Right forelimb (tissue), 1 donor: ENCODE results near the gene RREB1.

Experiments
- DNase-seq: peaks from one replicate; pipeline ENCODE4 v3.0.0-alpha.2; 2018

The RREB1 gene

DNA sequence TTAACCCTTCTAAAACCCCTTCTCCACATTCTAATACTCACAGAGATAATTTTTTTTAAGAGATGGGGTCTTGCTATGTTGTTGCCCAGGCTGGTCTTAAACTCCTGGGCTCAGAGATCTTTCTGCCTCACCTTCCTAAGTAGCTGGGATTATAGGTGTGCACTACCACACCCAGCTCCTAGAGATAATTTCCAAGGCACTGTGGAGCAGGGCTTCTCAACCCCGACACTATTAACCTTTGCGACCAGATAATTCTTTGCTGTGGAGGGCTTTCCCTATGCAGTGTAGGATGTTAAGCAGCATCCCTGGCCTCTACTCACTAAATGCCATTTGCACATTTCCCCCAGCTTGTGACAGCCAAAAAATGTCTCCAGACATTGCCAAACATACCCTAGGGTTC lies 8.8 kb upstream of the RREB1 start:
- no peak for DNase-seq

DNA sequence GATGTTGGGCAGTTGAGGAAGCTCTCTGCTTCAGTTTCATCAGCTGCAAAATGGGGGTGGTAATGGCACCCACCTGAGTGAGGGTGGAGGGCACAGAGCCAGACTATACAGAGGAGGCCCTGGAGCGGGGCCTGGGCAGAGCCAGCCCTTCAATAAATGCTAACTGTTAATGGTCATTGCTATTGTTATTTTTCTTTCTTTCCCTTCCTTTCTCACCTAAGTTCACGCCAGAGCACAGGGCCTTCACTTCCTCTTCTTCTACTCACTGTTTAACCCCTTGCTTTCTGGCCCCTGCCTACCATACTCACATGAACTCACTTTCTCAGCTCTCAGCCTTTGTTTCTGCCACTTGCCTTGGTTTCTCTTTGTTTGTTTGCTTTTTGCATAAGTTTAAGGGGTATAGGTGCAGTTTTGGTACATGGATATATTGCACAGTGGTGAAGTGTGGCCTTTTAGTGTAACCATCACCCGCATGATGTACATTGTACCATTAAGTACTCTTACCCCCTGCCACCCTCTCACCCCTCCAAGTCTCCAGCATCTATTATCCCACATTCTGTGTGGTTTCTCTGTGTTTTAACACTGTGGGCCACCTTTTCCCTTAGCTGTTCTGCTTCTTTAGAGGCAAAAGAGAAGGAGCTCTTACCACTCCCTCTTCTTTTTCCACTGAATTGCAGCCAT lies 7.5 kb upstream of the RREB1 start:
- no peak for DNase-seq

DNA sequence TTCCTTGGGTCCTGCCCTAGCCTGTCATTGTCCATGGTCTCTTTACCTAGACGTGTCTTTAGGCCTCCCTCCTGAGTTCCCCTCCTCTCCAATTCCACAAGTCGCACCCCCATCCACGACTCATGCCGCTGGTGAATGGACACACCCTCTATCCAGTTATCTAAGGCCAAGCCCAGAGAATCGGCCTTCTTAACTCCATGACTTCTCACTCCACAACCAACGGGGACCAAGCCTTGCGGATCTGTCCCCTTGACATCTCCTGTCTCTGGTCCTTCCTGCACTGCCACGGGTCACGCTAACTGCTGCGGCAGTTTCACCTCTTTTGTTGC lies 7.0 kb upstream of the RREB1 start:
- DNase-seq, result no peak

DNA sequence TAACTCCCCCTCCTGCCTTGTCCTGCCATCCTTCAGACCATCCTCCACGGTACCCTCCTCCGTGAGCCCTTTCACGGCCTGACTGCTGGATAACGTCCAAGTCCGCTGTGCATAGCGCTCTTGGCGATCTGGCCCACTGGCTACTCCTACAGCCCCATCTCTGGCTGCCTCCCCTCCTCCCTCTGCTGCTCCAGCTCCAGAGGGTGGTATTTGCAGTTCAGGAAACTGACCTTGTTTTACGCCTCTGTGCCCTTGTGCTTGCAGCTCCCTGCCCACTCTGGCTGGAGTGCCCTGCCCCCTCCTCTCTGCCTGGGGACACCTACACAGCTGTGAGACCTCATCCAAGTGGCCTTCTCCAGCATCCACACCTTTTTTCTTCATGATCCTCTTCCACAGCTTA lies 6.5 kb upstream of the RREB1 start:
- no peak for DNase-seq

DNA sequence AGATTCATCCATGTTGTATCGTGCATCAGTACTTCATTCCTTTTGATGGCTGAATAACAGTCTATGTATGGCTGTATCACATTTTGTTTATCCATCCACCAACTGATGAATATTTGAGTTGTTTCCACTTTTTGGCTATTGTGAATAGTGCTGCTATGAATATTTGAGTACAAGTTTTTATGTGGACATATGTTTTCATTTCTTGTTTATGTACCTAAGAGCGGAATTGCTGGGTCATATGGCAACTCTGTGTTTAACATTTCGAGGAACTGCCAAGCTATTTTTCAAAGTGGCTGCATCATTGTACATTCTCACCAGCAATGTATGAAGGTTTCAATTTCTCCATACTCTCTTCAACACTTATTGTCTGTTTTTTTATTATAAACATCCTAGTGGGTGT lies 3.0 kb upstream of the RREB1 start:
- DNase-seq, result no peak

DNA sequence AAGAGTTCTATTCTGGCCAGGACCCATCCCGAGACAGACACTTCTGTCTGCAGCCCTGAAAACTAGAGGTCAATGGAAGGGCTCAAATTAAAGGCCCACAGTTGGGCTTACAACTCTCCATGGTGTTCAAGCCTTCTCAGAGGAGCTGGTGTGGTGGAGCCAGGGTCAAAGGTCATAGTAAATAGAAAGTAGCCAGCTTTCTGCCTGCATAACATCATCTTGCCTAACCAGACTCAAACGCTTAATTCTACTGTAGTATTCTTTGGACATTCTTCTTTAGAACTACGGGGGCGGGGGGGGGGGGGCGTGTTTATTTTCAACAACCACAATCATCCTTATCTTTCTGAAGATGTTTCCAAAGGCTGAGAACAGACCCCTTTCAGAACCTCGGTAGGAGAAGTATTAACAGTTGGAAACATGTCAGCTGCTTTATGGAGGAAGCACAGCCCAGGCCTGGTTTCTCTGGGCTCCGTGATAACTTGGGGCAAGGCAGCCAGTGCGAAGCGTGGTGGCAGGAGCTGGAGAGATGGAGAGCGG lies 1.5 kb upstream of the RREB1 start:
- no peak for DNase-seq

DNA sequence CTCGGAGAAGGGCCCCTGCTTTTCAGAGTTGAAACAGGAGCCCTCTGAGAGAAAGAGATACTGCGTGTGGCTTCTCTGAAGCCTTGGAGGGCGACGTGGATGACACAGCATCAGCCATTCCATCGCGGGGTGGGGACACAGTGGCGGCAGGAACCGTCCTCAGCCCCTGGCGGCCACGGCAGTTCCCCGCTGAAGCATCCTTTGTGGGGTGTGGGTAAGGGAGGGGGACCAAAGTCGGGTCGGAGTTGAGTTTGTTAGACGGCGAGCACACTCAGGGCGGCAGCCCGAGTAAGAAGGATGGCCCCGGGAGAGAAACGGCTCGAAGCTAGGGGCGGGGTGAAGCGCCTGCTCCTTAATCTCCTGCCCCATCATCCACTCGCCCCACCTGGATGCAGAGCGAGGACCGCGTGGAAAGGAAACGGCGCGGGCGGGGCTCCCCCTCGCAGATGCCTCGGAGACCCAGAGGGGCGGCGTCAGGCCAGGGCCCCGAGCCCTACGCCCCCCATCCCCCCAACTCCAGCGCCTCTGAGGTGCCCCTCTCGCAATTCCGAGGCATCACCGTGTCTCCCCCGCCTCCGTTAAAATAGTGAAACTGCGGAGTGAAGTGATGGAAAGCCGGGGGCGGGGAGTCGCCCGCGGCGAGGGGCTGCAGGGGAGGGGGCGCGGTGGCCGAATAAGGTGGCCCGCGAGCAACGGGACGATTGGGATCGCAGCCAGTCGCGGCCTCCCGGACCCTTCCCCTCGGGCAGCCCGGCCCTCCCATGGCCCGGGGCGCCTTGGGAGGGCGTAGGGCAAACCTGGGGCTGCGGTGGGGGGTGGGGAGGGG lies 796 bp upstream of the RREB1 start:
- DNase-seq, result peak; percentile 72

DNA sequence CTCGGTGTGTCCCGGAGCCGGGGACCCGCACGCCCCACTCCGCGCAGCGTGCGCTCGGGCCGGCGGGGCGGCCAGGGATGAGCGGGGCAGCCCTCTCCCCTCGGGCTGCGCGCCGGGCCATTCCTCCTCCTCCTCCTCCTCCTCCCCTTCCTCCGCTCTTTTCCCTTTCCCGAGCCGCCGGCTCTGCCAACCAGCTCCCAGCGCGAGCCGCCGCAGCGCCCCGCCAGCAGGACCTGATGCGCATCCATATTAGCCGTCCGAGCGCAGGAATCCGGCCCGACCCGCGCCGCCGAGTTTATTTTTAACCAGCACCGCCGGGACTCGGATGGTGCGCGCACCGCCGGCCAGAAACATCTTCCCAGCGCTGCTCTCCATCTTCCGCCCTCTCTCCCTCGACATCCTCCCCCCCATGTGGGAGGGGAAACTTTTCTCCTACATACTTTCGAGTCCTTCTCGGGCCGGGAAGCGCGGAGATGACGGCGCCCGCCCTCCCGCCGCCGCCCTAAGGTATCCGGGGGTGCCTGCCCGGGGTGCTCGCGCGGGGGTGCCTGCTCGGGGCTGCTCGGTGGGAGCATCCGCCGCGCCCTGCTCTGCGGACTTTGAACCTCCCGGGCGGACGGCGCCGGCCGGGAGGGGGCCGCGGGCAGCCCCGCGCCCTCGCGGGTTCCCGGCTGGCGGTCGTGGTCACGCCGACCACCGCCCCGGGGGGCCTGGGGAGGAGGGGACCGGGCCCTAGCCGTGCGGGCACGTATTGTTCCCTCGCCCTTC lies 619 bp downstream of the RREB1 start:
- DNase-seq, result no peak

DNA sequence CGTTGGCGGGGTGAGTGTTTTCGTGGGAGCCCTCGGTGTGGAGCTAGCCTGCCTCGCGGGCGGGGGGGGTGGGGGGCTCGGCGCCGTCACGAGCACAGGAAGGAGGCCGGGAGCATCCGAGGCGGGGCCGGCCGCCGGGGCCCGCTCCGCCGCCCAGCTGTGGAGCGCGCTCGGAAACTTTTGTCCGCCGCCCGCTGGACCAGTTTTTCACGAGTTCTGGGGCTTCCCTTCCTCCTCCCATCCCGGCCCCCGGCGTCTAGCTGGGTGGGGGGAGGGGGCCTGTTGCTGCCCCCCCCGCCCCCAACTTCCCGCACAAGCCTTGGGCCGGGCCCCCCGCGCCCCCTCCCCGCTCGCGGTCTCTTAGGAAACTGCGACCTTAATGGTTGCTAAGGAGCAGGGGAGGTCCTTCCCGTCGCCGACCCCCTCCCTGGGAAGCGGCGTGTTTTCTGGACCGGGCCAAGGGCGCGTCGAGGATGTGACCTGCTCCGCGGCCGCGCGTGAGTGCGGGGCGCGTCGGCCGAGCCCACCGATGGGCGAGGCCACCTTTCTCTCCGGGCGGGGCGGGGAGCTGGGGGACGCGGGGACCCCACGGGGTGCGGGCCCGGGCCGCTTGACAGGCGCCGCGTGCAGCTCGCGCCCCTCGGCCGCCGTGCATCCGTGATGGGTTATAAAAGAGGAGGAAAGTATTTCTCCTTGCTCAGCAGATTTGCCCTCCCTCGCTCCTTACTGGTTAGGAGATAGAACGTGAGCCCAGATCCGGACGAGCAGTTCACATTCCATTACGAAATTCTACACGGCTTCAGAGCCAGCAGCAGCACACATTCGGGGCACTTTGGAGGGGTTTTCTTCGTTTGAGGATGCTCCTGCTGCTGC lies 1.4 kb downstream of the RREB1 start:
- DNase-seq, result peak; percentile 77

DNA sequence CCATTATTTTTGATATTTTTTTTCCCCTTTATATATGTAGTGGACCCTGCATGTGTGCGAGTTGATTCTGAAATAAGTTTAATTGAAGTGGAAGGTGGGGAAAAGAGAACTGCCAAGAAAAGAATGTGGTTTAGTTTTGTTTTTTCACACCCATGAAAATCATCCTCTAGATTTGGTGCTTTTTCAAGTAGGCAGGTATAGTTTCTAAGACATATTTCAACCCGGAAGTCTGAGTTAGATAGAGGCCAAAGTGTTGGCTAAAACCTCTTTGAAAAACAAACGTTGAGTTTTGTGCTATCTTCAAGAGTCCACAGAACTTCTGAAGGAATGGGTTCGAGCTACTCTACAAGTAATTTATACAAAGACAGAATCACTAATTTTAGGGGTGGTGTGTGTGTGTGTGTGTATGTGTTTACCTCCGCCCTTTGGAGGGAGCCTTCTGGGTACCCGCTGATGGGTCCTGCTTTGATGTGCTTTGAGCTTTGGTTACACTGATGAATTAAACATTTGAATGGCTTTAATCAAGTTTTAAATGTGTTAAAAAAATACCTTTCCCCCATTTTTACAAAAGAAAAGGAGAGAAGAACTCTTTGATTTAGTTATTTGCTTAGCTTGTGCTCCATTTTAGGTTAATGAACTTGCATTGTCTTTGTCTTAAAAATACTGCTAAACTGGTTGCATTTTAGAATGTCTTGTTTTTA lies 2.5 kb downstream of the RREB1 start:
- DNase-seq, result no peak

DNA sequence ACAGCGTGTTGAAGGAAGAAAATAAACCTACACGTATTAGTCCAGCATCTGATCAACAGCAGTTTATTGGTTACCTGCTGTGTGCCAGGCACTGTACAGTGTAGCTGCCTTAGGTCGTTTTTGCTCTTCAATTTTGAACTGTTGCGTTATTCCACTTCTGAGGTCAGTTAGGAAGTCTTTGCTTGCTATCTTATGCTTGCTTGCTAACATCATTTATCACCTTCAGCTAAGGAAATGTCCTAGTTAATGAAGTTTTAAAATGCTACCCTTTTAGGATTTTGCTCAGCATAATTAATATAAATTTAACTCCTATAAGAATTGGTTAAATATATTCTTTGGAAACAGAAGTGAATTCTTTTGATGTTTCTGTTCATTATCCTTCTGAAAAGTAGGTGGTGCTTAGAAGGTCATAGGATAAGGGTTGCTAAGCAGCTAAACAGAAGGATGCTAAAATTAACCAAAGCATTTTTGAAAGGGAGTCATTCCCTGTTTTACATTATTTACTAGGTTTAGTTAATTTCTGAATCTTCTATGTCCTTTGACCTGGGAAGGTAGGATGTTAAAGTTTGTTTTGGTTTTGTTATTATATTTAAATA lies 3.4 kb downstream of the RREB1 start:
- no peak for DNase-seq

DNA sequence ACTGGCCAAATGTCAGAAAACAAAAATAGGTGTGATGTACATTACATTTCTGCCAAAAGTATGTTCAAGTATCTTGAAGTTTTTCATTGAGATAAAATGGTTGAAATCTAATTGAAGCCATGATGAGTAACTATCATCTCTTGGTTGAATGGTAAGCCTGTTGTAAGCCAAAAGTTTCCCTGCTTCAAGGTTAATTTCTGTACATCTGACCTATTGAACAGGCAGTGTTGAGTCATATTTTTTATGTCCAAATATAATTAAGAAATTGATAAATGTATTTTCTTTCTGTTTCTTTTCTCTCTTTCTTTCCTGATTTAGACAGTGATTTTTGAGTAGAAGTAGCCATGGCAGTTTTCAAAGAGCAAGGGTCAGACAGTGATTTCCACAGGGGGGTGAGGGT lies 4.4 kb downstream of the RREB1 start:
- DNase-seq, result no peak

DNA sequence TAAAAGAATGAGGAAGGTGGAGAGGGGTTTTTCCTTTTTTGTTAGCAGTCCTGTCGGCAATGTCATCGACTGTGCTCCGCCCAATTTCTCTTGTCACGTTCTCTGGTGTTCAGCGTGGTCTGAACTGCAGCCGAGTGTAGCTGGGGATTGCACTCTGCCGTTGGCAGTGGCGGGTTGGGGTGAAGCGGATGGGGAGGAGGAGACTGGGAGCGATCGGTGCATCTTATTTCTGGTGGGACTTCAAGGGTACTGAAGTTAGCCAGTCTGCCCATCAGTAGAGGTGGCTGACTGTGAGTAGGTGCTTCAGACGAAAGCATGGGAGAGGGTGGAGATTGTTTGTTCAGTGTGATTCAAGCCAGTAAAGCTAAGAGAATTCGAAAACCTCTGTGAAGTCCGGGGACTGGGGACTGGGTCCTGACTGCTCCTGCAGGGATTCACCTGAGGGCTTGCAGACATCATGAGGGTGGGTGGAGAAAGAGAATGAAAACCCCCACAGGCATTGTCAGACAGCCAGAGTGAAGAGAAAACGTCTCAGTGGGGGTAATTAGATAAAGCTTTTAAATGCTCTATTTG lies 5.1 kb downstream of the RREB1 start:
- no peak for DNase-seq

DNA sequence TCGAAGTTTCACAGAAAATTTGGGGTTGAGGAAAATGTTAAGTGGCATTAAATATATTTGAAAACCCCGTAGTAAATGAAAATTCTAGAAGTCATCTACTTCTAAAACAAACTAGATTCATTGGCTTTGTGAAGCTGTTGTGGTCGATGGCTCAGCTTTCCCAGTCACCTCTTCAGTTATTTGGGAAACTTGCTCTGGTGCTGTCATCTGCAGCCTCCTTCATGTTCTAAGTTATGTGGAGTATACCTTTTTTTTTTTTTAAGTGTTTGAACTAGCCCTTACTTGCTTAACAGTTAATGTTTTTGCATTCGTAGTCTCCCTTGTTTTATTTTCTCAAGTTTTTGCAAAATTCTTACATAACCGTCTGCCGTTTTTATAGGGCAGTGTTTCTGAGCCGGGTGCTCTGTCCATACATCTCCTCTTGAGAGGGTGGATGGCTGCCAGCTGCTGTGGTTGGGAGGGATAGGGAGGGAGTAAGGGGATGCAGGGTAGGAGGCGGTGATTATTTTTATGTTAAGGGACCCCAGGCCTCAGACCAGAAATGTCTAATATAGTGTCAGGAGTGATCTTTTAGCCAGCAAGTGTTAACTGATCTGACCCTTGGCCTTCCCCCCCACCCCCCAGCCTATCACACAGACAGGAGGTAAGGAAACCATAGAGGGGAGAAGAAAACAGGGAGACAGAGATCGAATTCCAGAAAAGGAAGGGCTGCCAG lies 7.1 kb downstream of the RREB1 start:
- no peak for DNase-seq

DNA sequence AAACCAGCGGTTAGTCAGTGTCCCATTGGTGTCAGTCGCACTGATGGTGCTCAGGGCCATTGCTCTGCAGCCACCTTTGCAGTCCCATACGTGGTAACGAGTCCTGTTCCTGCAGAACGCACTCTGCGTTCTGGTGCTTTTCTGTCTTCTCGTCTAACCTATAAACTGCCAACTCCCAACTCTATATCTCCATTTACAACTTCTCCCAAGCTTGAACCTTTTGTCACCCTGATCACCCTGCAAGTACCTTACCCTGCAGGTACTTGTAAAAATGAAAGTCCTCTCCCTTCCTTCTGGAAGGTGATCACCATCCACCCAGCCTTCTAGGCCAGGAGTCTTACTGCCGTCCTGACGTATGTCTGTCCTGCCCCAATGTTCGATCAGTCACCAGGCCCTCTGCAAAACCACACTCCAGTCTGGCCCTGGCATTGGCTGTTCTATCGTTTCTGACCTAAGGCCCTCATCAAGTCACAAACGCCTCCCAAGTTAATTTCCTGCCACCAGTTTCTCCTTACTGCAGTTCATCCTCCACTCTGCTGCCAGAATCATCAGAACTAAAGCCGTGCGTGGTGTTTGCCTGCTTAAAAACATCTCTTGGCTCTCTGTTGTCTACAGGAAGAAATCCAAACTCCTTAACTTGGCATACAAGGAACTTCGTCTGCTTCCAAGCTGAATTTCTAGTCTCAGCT lies 7.9 kb downstream of the RREB1 start:
- DNase-seq, result no peak

DNA sequence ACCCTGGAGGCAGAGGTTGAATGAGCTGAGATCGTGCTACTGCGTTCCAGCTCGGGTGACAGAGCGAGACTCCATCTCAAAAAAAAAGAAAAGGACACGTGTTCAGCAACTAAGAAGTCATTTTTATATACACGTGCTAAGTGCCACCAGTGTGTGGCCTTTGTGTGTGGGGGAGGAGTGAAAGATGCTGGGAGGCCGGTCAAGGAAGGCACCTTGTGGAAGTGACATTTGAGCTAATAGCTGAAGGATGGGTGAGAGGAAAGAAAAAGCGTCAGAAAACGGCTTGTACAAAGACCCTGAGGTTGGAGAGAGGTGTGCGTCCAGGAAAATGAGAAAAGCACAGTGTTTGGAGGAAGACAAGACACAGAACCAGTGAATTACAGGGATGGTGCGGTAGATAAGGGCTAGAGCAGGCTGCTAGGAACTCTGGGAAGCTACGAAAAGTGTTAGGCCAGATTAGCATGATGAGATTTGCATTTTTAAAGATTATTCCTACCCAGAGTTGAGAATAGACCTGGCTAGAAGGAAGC lies 11.6 kb downstream of the RREB1 start:
- no peak for DNase-seq

DNA sequence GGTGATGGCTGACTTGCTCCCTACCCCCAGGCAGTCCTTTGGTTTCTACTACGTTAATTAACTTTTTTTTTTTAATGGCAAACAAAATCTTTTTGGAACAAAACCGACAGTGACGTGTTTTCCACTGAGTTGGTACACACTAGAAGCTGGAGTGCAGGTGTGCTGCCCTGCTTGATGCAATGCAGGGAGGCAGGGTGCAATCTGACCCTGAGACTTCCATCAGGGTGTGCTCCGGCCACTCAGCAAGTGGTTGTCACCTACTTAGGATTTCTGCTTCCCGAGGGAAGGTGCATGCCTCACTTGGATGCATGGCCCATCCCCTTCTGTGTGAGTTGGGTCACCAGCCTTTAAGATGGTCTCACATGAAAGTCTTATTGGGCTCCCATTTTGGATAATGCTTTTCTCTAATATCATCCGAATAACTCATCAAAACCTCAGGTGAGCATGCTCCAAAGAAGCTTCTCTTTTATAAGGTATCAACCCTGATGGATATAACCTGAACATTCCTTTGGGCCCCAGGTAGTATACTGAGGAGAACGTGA lies 14.0 kb downstream of the RREB1 start:
- DNase-seq, result no peak

DNA sequence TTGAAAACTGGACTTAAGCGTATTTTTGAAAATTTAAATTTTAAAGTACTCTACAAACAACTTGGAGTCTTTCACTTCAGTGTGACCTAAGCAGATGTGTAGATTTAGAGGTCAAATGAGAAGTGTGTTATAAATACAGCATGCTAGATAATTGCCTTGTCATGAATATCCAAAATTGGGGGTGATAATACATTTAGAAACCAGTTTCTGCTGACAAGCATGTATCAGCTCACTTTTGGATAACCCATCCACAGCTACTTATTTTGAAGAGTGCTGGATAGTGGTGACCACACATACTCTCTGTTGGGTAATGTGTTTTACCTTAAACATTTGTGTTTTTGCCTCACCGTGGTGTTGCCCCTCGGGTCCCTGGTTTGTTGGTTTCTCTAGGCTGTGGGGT lies 14.9 kb downstream of the RREB1 start:
- no peak for DNase-seq

DNA sequence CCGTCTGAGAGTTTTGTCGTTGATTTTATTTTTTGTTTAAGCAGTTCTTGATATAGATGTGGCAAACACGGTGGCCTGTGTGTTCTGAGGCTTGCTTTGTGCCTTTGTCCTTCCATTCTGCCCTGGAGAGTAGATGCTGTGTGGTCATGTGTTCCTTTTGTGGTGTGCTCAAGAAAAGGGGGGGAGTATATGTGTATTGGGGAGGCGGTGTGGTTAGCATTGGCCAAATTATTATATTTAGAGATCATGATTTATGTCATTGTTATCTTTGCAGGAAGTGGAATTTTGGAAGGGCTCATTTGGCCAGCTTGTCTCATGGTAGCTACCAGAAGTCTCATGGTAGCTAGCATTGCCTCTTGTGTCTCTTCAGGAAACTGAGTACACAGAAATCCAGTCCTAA lies 16.4 kb downstream of the RREB1 start:
- DNase-seq, result no peak
